ENCODE measurements around the gene FSHR.
A peak's percentile ranks its signal among the peaks of the same experiment; 100 is the strongest.

The FSHR gene

GRCh38 chr2:49032126-49032525 lies 122.2 kb downstream of the FSHR start:
- DNase-seq (ENCODE audit: low read depth), result no peak

- DNase-seq (ENCODE audit: low read depth), result no peak
These were observed 124.9 kb downstream of the FSHR start for GRCh38 chr2:49029406-49029805.

- no peak for DNase-seq (ENCODE audit: low read depth)
These were observed 126.2 kb downstream of the FSHR start for GRCh38 chr2:49028101-49028500.

GRCh38 chr2:49026706-49027105 lies 127.6 kb downstream of the FSHR start:
- no peak for DNase-seq (ENCODE audit: low read depth)

GRCh38 chr2:49021271-49021670 lies 133.0 kb downstream of the FSHR start:
- DNase-seq (ENCODE audit: low read depth), result no peak

- DNase-seq (ENCODE audit: low read depth), result no peak
These were observed 149.1 kb downstream of the FSHR start for GRCh38 chr2:49005261-49005660.

- no peak for DNase-seq (ENCODE audit: low read depth)
These were observed 150.2 kb downstream of the FSHR start for GRCh38 chr2:49004036-49004626.

- DNase-seq (ENCODE audit: low read depth), result peak; percentile 71
These were observed 151.1 kb downstream of the FSHR start for GRCh38 chr2:49003201-49003600.

- DNase-seq (ENCODE audit: low read depth), result peak; percentile 94
These were observed 151.6 kb downstream of the FSHR start for GRCh38 chr2:49002750-49003149.

- DNase-seq (ENCODE audit: low read depth), result no peak
These were observed 153.6 kb downstream of the FSHR start for GRCh38 chr2:49000695-49001094.

- no peak for DNase-seq (ENCODE audit: low read depth)
These were observed 155.9 kb downstream of the FSHR start for GRCh38 chr2:48998449-48998848.

GRCh38 chr2:48993576-48993975 lies 160.7 kb downstream of the FSHR start:
- DNase-seq (ENCODE audit: low read depth), result no peak

- DNase-seq (ENCODE audit: low read depth), result no peak
These were observed 162.7 kb downstream of the FSHR start for GRCh38 chr2:48991415-48992131.

GRCh38 chr2:48984922-48985321 lies 169.4 kb downstream of the FSHR start:
- DNase-seq (ENCODE audit: low read depth), result no peak

- no peak for DNase-seq (ENCODE audit: low read depth)
These were observed 170.8 kb downstream of the FSHR start for GRCh38 chr2:48983551-48983950.

- DNase-seq (ENCODE audit: low read depth), result peak; percentile 6
These were observed 171.4 kb downstream of the FSHR start for GRCh38 chr2:48982887-48983435.

- DNase-seq (ENCODE audit: low read depth), result no peak
These were observed 173.5 kb downstream of the FSHR start for GRCh38 chr2:48980846-48981245.

GRCh38 chr2:48979691-48980090 lies 174.6 kb downstream of the FSHR start:
- no peak for DNase-seq (ENCODE audit: low read depth)

- no peak for DNase-seq (ENCODE audit: low read depth)
These were observed 176.2 kb downstream of the FSHR start for GRCh38 chr2:48978131-48978530.

- no peak for DNase-seq (ENCODE audit: low read depth)
These were observed 182.5 kb downstream of the FSHR start for GRCh38 chr2:48971801-48972200.

- DNase-seq (ENCODE audit: low read depth), result no peak
These were observed 186.3 kb downstream of the FSHR start for GRCh38 chr2:48968011-48968410.

GRCh38 chr2:48965204-48965603 lies 189.1 kb downstream of the FSHR start:
- no peak for DNase-seq (ENCODE audit: low read depth)

GRCh38 chr2:48961009-48961408 lies 193.3 kb downstream of the FSHR start:
- DNase-seq (ENCODE audit: low read depth), result no peak

- peak; percentile 33 for DNase-seq (ENCODE audit: low read depth)
These were observed 199.4 kb downstream of the FSHR start for GRCh38 chr2:48954935-48955334.
